ENCODE results near the gene HMOX2. TPM values are rescaled to one million over a fixed set of nuclear protein-coding genes. Genes with fewer than 3 reads are reported as not detected.
A peak's percentile ranks its signal among the peaks of the same experiment; 100 is the strongest.

Gene HMOX2
- total and polyA plus RNA-seq, 3 donors from 2014 or later = 67.3 to 216 (median 92.0) TPM

DNA sequence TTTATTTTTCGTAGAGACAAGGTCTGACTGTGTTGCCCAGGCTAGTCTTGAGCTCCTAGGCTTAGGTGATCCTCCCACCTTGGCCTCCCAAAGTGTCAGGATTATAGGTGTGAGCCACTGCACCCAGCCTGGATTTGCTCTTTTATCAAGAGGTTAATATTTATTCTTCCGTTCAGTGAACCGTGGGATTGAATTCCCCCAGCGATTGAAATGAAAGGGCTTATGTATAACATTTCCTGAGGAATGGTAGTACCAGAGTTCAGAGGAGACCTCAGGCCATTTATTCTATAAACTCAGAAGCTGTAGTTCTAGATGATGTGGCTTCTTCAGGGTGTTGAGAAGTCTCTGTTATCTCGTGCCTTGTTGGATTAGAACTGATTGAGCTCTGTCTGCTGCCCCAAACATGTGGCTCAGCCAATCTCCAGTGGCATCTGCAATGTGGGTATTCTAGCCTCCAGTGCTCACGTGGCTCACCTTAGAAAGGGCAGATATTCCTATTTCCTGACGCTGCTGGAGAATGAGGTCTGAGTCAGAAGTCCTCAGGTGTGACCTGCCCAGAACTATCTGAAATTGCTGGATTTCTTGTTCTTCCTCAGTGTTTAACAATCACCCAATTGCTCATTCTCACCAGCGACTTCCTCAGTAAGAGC, 22.5 kb downstream of the HMOX2 start:
- Histone ChIP-seq H3K27me3 (no peaks in the 10 kb centered on the region), H3K4me3 (no peak overlapping the region), H3K27ac (no peak overlapping the region), H3K36me3 (ENCODE audit: low read depth, missing control alignments) (no peaks in the 10 kb centered on the region), H3K9me3 (no peaks in the 10 kb centered on the region), H3K4me1 (peaks cover 3% of the 10 kb centered on the region)
- TF ChIP-seq, protein P1, sequence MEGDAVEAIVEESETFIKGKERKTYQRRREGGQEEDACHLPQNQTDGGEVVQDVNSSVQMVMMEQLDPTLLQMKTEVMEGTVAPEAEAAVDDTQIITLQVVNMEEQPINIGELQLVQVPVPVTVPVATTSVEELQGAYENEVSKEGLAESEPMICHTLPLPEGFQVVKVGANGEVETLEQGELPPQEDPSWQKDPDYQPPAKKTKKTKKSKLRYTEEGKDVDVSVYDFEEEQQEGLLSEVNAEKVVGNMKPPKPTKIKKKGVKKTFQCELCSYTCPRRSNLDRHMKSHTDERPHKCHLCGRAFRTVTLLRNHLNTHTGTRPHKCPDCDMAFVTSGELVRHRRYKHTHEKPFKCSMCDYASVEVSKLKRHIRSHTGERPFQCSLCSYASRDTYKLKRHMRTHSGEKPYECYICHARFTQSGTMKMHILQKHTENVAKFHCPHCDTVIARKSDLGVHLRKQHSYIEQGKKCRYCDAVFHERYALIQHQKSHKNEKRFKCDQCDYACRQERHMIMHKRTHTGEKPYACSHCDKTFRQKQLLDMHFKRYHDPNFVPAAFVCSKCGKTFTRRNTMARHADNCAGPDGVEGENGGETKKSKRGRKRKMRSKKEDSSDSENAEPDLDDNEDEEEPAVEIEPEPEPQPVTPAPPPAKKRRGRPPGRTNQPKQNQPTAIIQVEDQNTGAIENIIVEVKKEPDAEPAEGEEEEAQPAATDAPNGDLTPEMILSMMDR (IDR thresholded peaks at IDR 0.05) = no peak
- no peak for TF ChIP-seq POLR2A (IDR thresholded peaks at IDR 0.05)
- 88% methylated on average over 8 of the region's 8 CpGs for WGBS, 2 donors
- intact Hi-C loops (cut with DNase I; ENCODE audit: low total_unique reads) = no loop called here
- DNase-seq = no peak

DNA sequence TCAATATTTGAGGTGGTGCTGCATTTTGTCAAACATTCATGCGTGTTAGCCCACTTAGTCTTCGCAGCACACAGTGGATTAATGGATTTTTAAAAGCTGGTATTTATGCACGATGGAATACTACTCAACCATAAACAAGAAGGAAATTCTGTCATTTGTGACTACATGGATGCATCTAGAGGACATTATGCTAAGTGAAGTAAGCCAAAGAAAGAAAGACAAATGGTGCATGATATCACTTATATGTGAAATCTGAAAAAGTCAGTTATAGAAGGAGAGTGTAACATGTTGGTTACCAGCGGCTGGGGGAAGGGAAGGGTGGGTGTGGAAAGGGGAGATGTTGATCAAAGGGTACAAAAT, 23.0 kb downstream of the HMOX2 start:
- Histone ChIP-seq H3K27me3 (no peaks in the 10 kb centered on the region), H3K27ac (no peak overlapping the region), H3K36me3 (ENCODE audit: low read depth, missing control alignments) (no peaks in the 10 kb centered on the region), H3K4me1 (peaks cover 3% of the 10 kb centered on the region), H3K9me3 (no peaks in the 10 kb centered on the region), H3K4me3 (no peak overlapping the region)
- intact Hi-C loops (cut with DNase I; ENCODE audit: low total_unique reads) = no loop called here
- WGBS, 2 donors = 93 to 96% methylated on average over 4 of the region's 4 CpGs
- no peak for DNase-seq
- TF ChIP-seq, protein P1 (IDR thresholded peaks at IDR 0.05) = no peak
- no peak for TF ChIP-seq POLR2A (IDR thresholded peaks at IDR 0.05)

DNA sequence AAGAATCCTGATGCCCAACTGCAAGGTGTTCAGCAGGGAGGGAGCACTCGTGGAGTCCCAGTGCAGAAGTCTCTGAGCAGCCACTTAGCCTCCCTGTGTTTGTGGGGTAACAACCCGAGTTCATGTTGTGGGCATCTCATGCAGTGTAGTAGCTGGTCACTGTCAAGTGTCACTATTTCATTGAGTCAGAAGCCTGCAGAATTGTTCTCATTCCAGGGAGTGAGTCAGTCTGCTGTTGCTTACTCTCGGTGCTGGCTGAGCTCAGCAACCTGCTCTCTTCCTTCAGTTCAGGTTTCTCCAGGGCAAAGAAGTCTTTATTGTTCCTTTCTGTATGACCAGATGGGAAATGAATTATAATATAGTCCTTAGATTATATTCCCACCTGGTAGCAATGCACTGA, 24.1 kb downstream of the HMOX2 start:
- Histone ChIP-seq H3K4me1 (peaks cover 3% of the 10 kb centered on the region), H3K27me3 (no peaks in the 10 kb centered on the region), H3K27ac (peak overlapping the region in 1 of 2 donors; percentile 19), H3K36me3 (ENCODE audit: low read depth, missing control alignments) (no peaks in the 10 kb centered on the region), H3K4me3 (no peak overlapping the region), H3K9me3 (no peaks in the 10 kb centered on the region)
- WGBS, 2 donors = 63 to 71% methylated on average over 3 of the region's 3 CpGs
- TF ChIP-seq, protein P1 (IDR thresholded peaks at IDR 0.05) = no peak
- TF ChIP-seq POLR2A (IDR thresholded peaks at IDR 0.05) = no peak
- intact Hi-C loops (cut with DNase I; ENCODE audit: low total_unique reads) = no loop called here
- no peak for DNase-seq

DNA sequence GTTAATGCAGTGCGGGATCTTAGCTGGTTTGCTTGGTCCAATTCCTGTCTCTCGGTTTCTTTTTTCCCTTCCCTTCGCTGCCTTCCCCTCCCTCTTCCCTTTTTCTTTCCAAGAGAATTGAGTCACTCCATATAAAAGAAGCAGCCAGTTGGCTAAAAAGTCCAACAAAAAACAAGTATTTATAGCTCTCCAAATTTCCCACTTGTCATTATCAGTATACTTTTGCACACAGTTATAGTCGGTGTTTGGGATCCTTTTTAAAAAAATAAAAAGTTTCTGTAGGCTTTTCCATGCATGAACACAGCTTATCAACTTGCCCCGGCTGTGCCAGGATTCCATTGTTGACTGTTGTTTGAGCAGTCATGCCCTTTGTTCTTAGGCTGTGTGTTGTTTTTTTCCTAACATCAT, 24.9 kb downstream of the HMOX2 start:
- intact Hi-C loops (cut with DNase I; ENCODE audit: low total_unique reads) = no loop called here
- H3K27me3 ChIP-seq = no peaks in the 10 kb centered on the region
- H3K27ac ChIP-seq = peak overlapping the region in 1 of 2 donors; percentile 19
- no peaks in the 10 kb centered on the region for H3K9me3 ChIP-seq
- no peak overlapping the region for H3K4me3 ChIP-seq
- H3K4me1 ChIP-seq = peaks cover 3% of the 10 kb centered on the region
- H3K36me3 ChIP-seq (ENCODE audit: low read depth, missing control alignments) = no peaks in the 10 kb centered on the region
- no peak for DNase-seq
- TF ChIP-seq POLR2A (IDR thresholded peaks at IDR 0.05) = no peak
- TF ChIP-seq, protein P1 (IDR thresholded peaks at IDR 0.05) = no peak
- 39 to 60% methylated on average over 5 of the region's 5 CpGs for WGBS, 2 donors
